ENCODE measurements around the gene PICALM. TPM values are rescaled to one million over a fixed set of nuclear protein-coding genes. Genes with fewer than 3 reads are reported as not detected.

Gene PICALM
- total RNA-seq, 3 donors from 2014 or later (not counting 1 experiment from before 2014, with no cell fraction given), result 262 to 291 (median 285) TPM

DNA sequence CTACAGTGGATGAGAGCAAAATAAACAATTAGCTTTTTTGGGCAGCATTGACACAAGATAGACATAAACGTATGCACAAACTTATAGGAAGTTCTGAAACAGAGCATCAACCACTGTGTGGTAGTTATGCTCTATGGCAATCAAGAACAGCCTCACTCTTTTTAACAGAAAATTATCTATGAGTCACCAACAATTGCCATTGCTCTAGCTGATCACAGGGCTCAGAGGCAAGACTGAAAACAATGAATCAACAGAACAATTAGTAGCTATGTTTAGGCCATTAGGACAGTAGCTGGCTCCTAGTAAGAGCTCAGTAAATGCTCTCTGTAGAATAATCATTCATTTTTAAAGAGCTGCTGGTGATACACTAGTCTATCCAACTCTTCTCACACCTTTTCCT lies 34.9 kb upstream of the PICALM start:
- Histone ChIP-seq H3K4me3 (ENCODE audit: low read length) (no peak overlapping the region), H3K27ac (ENCODE audit: low read length) (no peak overlapping the region), H3K36me3 (ENCODE audit: control insufficient read depth, insufficient read depth, low read length) (no peaks in the 10 kb centered on the region), H3K9me3 (ENCODE audit: control insufficient read depth, insufficient read depth, low read length) (no peaks in the 10 kb centered on the region), H3K4me1 (ENCODE audit: control insufficient read depth, insufficient read depth, low read length) (no peaks in the 10 kb centered on the region), H3K27me3 (ENCODE audit: control insufficient read depth, insufficient read depth, low read length) (no peaks in the 10 kb centered on the region)
- H3K4me3 Mint-ChIP-seq, result no peak overlapping the region
- no peaks in the 10 kb centered on the region for H3K27me3 Mint-ChIP-seq (ENCODE audit: low read depth in 2 of 2)
- TF ChIP-seq, protein P1, sequence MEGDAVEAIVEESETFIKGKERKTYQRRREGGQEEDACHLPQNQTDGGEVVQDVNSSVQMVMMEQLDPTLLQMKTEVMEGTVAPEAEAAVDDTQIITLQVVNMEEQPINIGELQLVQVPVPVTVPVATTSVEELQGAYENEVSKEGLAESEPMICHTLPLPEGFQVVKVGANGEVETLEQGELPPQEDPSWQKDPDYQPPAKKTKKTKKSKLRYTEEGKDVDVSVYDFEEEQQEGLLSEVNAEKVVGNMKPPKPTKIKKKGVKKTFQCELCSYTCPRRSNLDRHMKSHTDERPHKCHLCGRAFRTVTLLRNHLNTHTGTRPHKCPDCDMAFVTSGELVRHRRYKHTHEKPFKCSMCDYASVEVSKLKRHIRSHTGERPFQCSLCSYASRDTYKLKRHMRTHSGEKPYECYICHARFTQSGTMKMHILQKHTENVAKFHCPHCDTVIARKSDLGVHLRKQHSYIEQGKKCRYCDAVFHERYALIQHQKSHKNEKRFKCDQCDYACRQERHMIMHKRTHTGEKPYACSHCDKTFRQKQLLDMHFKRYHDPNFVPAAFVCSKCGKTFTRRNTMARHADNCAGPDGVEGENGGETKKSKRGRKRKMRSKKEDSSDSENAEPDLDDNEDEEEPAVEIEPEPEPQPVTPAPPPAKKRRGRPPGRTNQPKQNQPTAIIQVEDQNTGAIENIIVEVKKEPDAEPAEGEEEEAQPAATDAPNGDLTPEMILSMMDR (IDR thresholded peaks at IDR 0.05), result no peak
- 88% methylated on average over 1 of the region's 1 CpG for WGBS (ENCODE audit: insufficient coverage)
- H3K36me3 Mint-ChIP-seq, result no peaks in the 10 kb centered on the region
- ATAC-seq, result no peak
- peaks cover 6 to 8% of the 10 kb centered on the region in 2 donors for H3K4me1 Mint-ChIP-seq
- no peak overlapping the region for H3K27ac Mint-ChIP-seq
- intact Hi-C loops (cut with micrococcal nuclease), result no loop called here
- no peaks in the 10 kb centered on the region for H3K9me3 Mint-ChIP-seq
- no peak for DNase-seq

DNA sequence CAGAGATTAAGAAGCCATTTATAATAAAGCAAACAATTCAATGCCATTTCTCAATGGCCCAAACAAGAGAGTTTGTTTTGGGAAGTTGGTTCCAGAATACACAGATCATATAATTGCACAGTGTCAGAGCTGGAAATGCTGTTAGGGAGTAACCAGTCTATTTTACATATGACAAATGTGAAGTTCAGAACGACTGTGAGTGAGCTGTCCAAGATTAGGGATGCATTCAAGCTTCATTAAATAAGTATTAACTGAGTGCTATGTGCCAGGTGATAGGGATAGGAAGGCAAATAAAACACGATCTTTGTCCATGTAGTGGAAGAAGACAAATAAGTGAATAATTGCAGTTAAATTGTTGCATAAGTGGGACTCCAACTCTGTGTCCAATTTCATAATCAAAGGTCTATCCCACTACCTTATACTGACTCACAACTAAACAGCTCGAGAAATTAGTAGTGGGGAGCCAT lies 33.1 kb upstream of the PICALM start:
- Mint-ChIP-seq H3K36me3 (no peaks in the 10 kb centered on the region), H3K27me3 (ENCODE audit: low read depth in 2 of 2) (no peaks in the 10 kb centered on the region), H3K4me3 (no peak overlapping the region), H3K27ac (no peak overlapping the region), H3K4me1 (peaks cover 0 to 4% of the 10 kb centered on the region in 2 donors), H3K9me3 (no peaks in the 10 kb centered on the region)
- WGBS (ENCODE audit: insufficient coverage), result 70% methylated on average over 2 of the region's 3 CpGs
- Histone ChIP-seq H3K36me3 (ENCODE audit: control insufficient read depth, insufficient read depth, low read length) (no peaks in the 10 kb centered on the region), H3K9me3 (ENCODE audit: control insufficient read depth, insufficient read depth, low read length) (no peaks in the 10 kb centered on the region), H3K27me3 (ENCODE audit: control insufficient read depth, insufficient read depth, low read length) (no peaks in the 10 kb centered on the region), H3K27ac (ENCODE audit: low read length) (no peak overlapping the region), H3K4me3 (ENCODE audit: low read length) (no peak overlapping the region), H3K4me1 (ENCODE audit: control insufficient read depth, insufficient read depth, low read length) (no peaks in the 10 kb centered on the region)
- no peak for DNase-seq
- ATAC-seq, result no peak
- intact Hi-C loops (cut with micrococcal nuclease), result no loop called here
- TF ChIP-seq, protein P1 (IDR thresholded peaks at IDR 0.05), result no peak

DNA sequence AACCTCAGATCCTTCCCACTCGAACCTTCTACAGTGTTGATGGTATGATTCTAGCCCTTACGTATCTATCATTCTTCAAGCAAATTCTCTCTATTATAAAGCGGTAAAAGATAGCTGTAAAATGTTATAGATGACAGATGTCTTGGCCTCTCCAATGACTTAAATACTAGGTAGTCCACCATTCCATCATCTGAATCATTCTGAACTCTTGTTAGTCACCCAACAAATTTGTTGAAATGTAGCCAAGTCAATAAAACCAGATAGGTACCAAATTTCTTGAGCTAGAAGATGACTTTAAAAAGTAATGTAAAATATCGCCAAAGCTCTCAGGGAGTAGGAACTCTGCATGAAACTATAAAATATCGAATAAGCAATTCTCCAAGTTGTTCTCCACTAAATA lies 32.6 kb upstream of the PICALM start:
- Histone ChIP-seq H3K27me3 (ENCODE audit: control insufficient read depth, insufficient read depth, low read length) (no peaks in the 10 kb centered on the region), H3K4me3 (ENCODE audit: low read length) (no peak overlapping the region), H3K27ac (ENCODE audit: low read length) (no peak overlapping the region), H3K9me3 (ENCODE audit: control insufficient read depth, insufficient read depth, low read length) (no peaks in the 10 kb centered on the region), H3K4me1 (ENCODE audit: control insufficient read depth, insufficient read depth, low read length) (no peaks in the 10 kb centered on the region), H3K36me3 (ENCODE audit: control insufficient read depth, insufficient read depth, low read length) (no peaks in the 10 kb centered on the region)
- no peak for DNase-seq
- ATAC-seq, result no peak
- no CpG with 5 or more reads among the region's 5 CpGs for WGBS (ENCODE audit: insufficient coverage)
- intact Hi-C loops (cut with micrococcal nuclease), result no loop called here
- TF ChIP-seq, protein P1 (IDR thresholded peaks at IDR 0.05), result no peak
- Mint-ChIP-seq H3K36me3 (no peaks in the 10 kb centered on the region), H3K4me3 (no peak overlapping the region), H3K4me1 (peaks cover 0 to 4% of the 10 kb centered on the region in 2 donors), H3K27me3 (ENCODE audit: low read depth in 2 of 2) (no peaks in the 10 kb centered on the region), H3K27ac (no peak overlapping the region), H3K9me3 (no peaks in the 10 kb centered on the region)

DNA sequence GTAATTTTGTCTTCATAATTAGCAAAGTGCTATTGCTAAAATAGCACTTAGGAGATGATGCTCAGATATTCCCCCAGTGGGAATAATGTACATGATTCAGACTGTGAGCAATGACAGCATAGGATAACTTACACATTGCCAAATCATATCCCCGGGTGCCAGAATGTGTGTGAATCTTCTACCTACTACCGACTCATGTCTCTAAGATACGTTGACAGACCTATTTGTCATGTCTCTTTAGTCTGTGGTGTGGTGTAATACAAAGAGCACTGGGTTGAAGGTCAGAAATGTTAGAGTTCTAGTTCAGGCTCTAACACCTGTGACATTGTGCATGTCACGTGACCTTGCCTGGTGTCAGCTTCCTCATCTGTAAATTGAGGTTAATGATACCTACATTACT lies 31.0 kb upstream of the PICALM start:
- no peak for ATAC-seq
- no peak overlapping the region for H3K4me3 ChIP-seq (ENCODE audit: low read length)

More for the DNA sequence above, 31.0 kb upstream of the PICALM start:
- H3K9me3 ChIP-seq (ENCODE audit: control insufficient read depth, insufficient read depth, low read length), result no peaks in the 10 kb centered on the region
- Mint-ChIP-seq H3K9me3 (no peaks in the 10 kb centered on the region), H3K4me1 (peaks cover 0 to 4% of the 10 kb centered on the region in 2 donors), H3K4me3 (no peak overlapping the region), H3K36me3 (no peaks in the 10 kb centered on the region), H3K27me3 (ENCODE audit: low read depth in 2 of 2) (no peaks in the 10 kb centered on the region), H3K27ac (no peak overlapping the region)
- WGBS (ENCODE audit: insufficient coverage), result 93% methylated on average over 4 of the region's 4 CpGs
- DNase-seq, result no peak
- H3K36me3 ChIP-seq (ENCODE audit: control insufficient read depth, insufficient read depth, low read length), result no peaks in the 10 kb centered on the region
- intact Hi-C loops (cut with micrococcal nuclease), result no loop called here
- TF ChIP-seq, protein P1 (IDR thresholded peaks at IDR 0.05), result no peak
- H3K27me3 ChIP-seq (ENCODE audit: control insufficient read depth, insufficient read depth, low read length), result no peaks in the 10 kb centered on the region
- no peaks in the 10 kb centered on the region for H3K4me1 ChIP-seq (ENCODE audit: control insufficient read depth, insufficient read depth, low read length)
- H3K27ac ChIP-seq (ENCODE audit: low read length), result no peak overlapping the region
